HepG2 (cell line): ENCODE results near the gene PCSK2. TPM values are rescaled to one million over a fixed set of nuclear protein-coding genes. Genes with fewer than 3 reads are reported as not detected.

ENCODE experiments used
- ATAC-seq: fragments of 200-7000 bp; cut with Tn5 transposase; 3 replicates; pipeline ENCODE4 v1.9.1; 2020; ENCODE audit warnings: mild to moderate bottlenecking, moderate library complexity
- BruUV-seq: library from RNA; stranded (reverse); fragments of 400-500 nt; replicated peaks from 2 replicates; lab custom pipeline; 2021; lab: Mats Ljungman, UMichigan
- CTCF ChIA-PET: fragments of 300-600 bp; formaldehyde crosslinking; extraction: SDS; loops from one replicate; lab custom pipeline; 2021; ENCODE audit warnings: low total read pairs, inconsistent platforms, low intra/inter-chr PET ratio; lab: Yijun Ruan, JAX
- POLR2A ChIA-PET: fragments of 350-600 bp; sonication (Branson Sonifier 250); formaldehyde crosslinking; loops from one replicate; lab custom pipeline; 2020; ENCODE audit warnings: antibody characterized with exemption, inconsistent platforms; lab: Yijun Ruan, JAX
- DNase-seq: peaks from one replicate; pipeline ENCODE4 v3.0.0-alpha.2; 2015; ENCODE audit warnings: low spot score
- FAIRE-seq: peaks from 3 replicates; lab custom pipeline; 2011; peaks lifted over from hg19 to GRCh38; lab: Jason Lieb, UNC
- H2AFZ ChIP-seq: one replicate; pipeline ENCODE4 v1.6.1; 2011; ENCODE audit warnings: low read length, inconsistent platforms
- H3K27ac ChIP-seq: fragments of 300-600 bp; 3 replicates; pipeline ENCODE4 v1.8.0; 2011; ENCODE audit warnings: mixed run types, mild to moderate bottlenecking, mixed read lengths, low read length, inconsistent platforms; ENCODE audit not compliant: insufficient read depth; ENCODE audit errors: extremely low read length
- H3K27me3 ChIP-seq, 2 experiments: fragments of 200-600 bp in 1 of 2; 2 replicates in 1 of 2; 3 replicates in 1 of 2; pipeline versions ENCODE4 v1.6.0 to v1.8.0; 2011; ENCODE audit warnings: low read length in 2 of 2, mild to moderate bottlenecking in 2 of 2, moderate library complexity in 2 of 2, inconsistent platforms in 1 of 2; ENCODE audit not compliant: insufficient read depth in 2 of 2, control insufficient read depth in 1 of 2
- H3K36me3 ChIP-seq, 2 experiments: fragments of 200-600 bp in 1 of 2; replicated peaks in 1 of 2; 2 replicates in 1 of 2; 3 replicates in 1 of 2; pipeline versions ENCODE4 v1.5.1 to v1.8.0; 2011; ENCODE audit warnings: low read length in 2 of 2, inconsistent platforms in 1 of 2; ENCODE audit not compliant: insufficient read depth in 2 of 2, control insufficient read depth in 1 of 2
- H3K4me1 ChIP-seq: 2 replicates; pipeline ENCODE4 v1.5.1; 2012; ENCODE audit warnings: low read length, inconsistent platforms; ENCODE audit not compliant: insufficient read depth
- H3K4me2 ChIP-seq: 2 replicates; pipeline ENCODE4 v1.6.0; 2011; ENCODE audit warnings: low read depth, low read length, inconsistent platforms
- H3K4me3 ChIP-seq, 3 experiments: fragments of 200-600 bp in 1 of 3; sonication (generic), shearing (Covaris generic) in 1 of 3; replicated peaks in 1 of 3; 2 replicates each; pipeline ENCODE4 v1.5.1; 2011 to 2016; ENCODE audit warnings: low read length in 3 of 3, inconsistent platforms in 2 of 3, low read depth in 2 of 3, mild to moderate bottlenecking in 2 of 3, control low read depth in 1 of 3, mixed read lengths in 1 of 3; ENCODE audit not compliant: insufficient read depth in 1 of 3
- H3K79me2 ChIP-seq: one replicate; pipeline ENCODE4 v1.6.1; 2011; ENCODE audit warnings: low read length, inconsistent platforms; ENCODE audit not compliant: insufficient read depth
- H3K9ac ChIP-seq: 2 replicates; pipeline ENCODE4 v1.6.0; 2011; ENCODE audit warnings: mild to moderate bottlenecking, low read depth, low read length, inconsistent platforms; ENCODE audit not compliant: insufficient read depth
- H3K9me3 ChIP-seq: 2 replicates; pipeline ENCODE4 v1.5.1; 2012; ENCODE audit warnings: mild to moderate bottlenecking, low read length
- H4K20me1 ChIP-seq: 2 replicates; pipeline ENCODE4 v1.6.0; 2011; ENCODE audit warnings: inconsistent platforms, mild to moderate bottlenecking, low read length, moderate library complexity; ENCODE audit not compliant: insufficient read depth
- AGO1 ChIP-seq: fragments of 200-400 bp; formaldehyde crosslinking; IDR thresholded peaks from 2 replicates; pipeline ENCODE4 v1.6.1; 2017; ENCODE audit warnings: mild to moderate bottlenecking, low read depth, low read length, moderate library complexity; ENCODE audit not compliant: poor library complexity, severe bottlenecking
- ATF3 ChIP-seq: sonication (generic); formaldehyde crosslinking; IDR thresholded peaks from 2 replicates; pipeline ENCODE4 v1.4.0; 2020; ENCODE audit warnings: missing genetic modification reagents
- CBX2 ChIP-seq, 2 experiments: fragments of 200-600 bp in 1 of 2; sonication (generic); formaldehyde crosslinking in 1 of 2; IDR thresholded peaks; 2 replicates each; pipeline versions ENCODE4 v1.7.0 to v1.8.1; 2018 to 2022; ENCODE audit warnings: low read depth in 2 of 2, low read length in 1 of 2, mild to moderate bottlenecking in 1 of 2, missing genetic modification reagents in 1 of 2
- CENPT ChIP-seq: sonication (generic); formaldehyde crosslinking; IDR thresholded peaks from 2 replicates; pipeline ENCODE4 v1.8.0; 2022; ENCODE audit warnings: low read depth, mild to moderate bottlenecking, moderate library complexity, missing genetic modification reagents
- NAIF1 ChIP-seq: sonication (generic); formaldehyde crosslinking; IDR thresholded peaks from 2 replicates; pipeline ENCODE4 v1.5.0; 2020; ENCODE audit warnings: mild to moderate bottlenecking, missing genetic modification reagents, borderline replicate concordance
- POGK ChIP-seq: sonication (generic); formaldehyde crosslinking; conservative IDR thresholded peaks from 2 replicates; pipeline ENCODE4 v1.8.0; 2022; ENCODE audit warnings: mild to moderate bottlenecking, moderate library complexity, missing genetic modification reagents
- POLR2G ChIP-seq: fragments of 200-400 bp; formaldehyde crosslinking; IDR thresholded peaks from 2 replicates; pipeline ENCODE4 v1.6.1; 2018; ENCODE audit warnings: mild to moderate bottlenecking, low read depth, low read length, moderate library complexity
- PTBP1 ChIP-seq: fragments of 200-400 bp; formaldehyde crosslinking; IDR thresholded peaks from 2 replicates; pipeline ENCODE4 v1.6.1; 2018; ENCODE audit warnings: low read length, low read depth; ENCODE audit not compliant: poor library complexity, severe bottlenecking
- SAFB2 ChIP-seq: sonication (generic); formaldehyde crosslinking; IDR thresholded peaks from 2 replicates; pipeline ENCODE4 v1.5.1; 2020; ENCODE audit warnings: missing genetic modification reagents, low read depth, mild to moderate bottlenecking, borderline replicate concordance
- ZBTB21 ChIP-seq: sonication (generic); formaldehyde crosslinking; IDR thresholded peaks from 2 replicates; pipeline ENCODE4 v1.4.0; 2020; ENCODE audit warnings: missing genetic modification reagents
- ZBTB34 ChIP-seq: sonication (generic); formaldehyde crosslinking; IDR thresholded peaks from 2 replicates; pipeline ENCODE4 v1.8.0; 2022; ENCODE audit warnings: mild to moderate bottlenecking, missing genetic modification reagents
- ZNF101 ChIP-seq: sonication (generic); formaldehyde crosslinking; IDR thresholded peaks from 2 replicates; pipeline ENCODE4 v1.4.0; 2020; ENCODE audit warnings: mild to moderate bottlenecking, low read depth, missing genetic modification reagents, borderline replicate concordance
- ZNF619 ChIP-seq: sonication (generic); formaldehyde crosslinking; IDR thresholded peaks from 2 replicates; pipeline ENCODE4 v1.4.0; 2020; ENCODE audit warnings: mild to moderate bottlenecking, missing genetic modification reagents
- ZNF800 ChIP-seq: sonication (generic); formaldehyde crosslinking; IDR thresholded peaks from 2 replicates; pipeline ENCODE4 v1.4.0; 2020; ENCODE audit warnings: missing genetic modification reagents
- ZNF850 ChIP-seq: sonication (generic); formaldehyde crosslinking; conservative IDR thresholded peaks from 2 replicates; pipeline ENCODE4 v1.9.0; 2021; ENCODE audit warnings: mild to moderate bottlenecking, missing genetic modification reagents
- WGBS: methylation state at CpG from one replicate; pipeline ENCODE4 v1.1.6; 2017; ENCODE audit warnings: low lambda C conversion rate; 5-methylcytosine and 5-hydroxymethylcytosine counted together
- in situ Hi-C: cut with HindIII; loops from 2 replicates; pipeline ENCODE4 v1.10.0; 2017; ENCODE audit warnings: low pct_unique_long_range_greater_than_20kb; ENCODE audit not compliant: extremely low pct_ligation_motif_present
- intact Hi-C: fragments of 100-400 bp; cut with micrococcal nuclease; formaldehyde crosslinking; loops from one replicate; pipeline ENCODE4 v1.10.0; 2022; ENCODE audit not compliant: unreplicated experiment
- polyA plus RNA-seq, 8 experiments: library from polyadenylated mRNA; depleted of rRNA in 3 of 8; stranded (reverse) in 7 of 8; unstranded in 1 of 8; fragments of >200 nt; fragmentation: Illumina TruSeq in 4 of 8; extraction: Trizol in 4 of 8; gene quantifications; 2 replicates each; pipeline versions ENCODE4 v1.2.1 to v1.2.3, GENCODE V29; 2011 to 2016; ENCODE audit warnings: low read depth in 4 of 8, missing spikeins in 1 of 8, mixed read lengths in 1 of 8; ENCODE audit not compliant: insufficient read depth in 1 of 8
- total RNA-seq, 5 experiments: library from RNA; depleted of rRNA; stranded (reverse); fragments of >200 nt; fragmentation: Illumina TruSeq; extraction: Trizol; gene quantifications; 2 replicates each; pipeline ENCODE4 v1.2.3, GENCODE V29; 2016; ENCODE audit warnings: low read depth in 1 of 5

The PCSK2 gene
- total and polyA plus RNA-seq, 2 of the 13 experiments (the other 11 are each of a cell fraction or from before 2014, with no cell fraction given), result not detected

GRCh38 chr20:17530716-17531664 lies 304.1 kb downstream of the PCSK2 start, which contains the start of gene BFSP1:
Gene BFSP1, minus strand, starts transcription at chr20:17531379. Its CDS starts 50 bp downstream, at chr20:17531329.
- ChIA-PET POLR2A (interaction anchor here (0.8 to 1.4 kb wide), 5 partner anchors 39 to 757 kb away, joined by 3 to 4 read pairs (median 3); partner anchors contain the start of genes DSTN and ZNF133), CTCF (interaction anchor here (0.9 kb wide), 1 partner anchor 25 kb away, joined by 3 read pairs; no protein-coding TSS in a partner anchor)
- no peaks in the 10 kb centered on the region for H3K79me2 ChIP-seq
- intact Hi-C loops, result loop anchor here (1.0 to 5.0 kb wide), 2 partner anchors 26 to 466 kb away; no protein-coding TSS in a partner anchor
- H3K9ac ChIP-seq, result peak within 1 kb of the TSS; percentile 40
- H3K36me3 ChIP-seq, result no peaks in the 10 kb centered on the region
- no peak within 1 kb of the TSS for H3K27ac ChIP-seq
- ATAC-seq (peak; percentile 91), FAIRE-seq (no peak), DNase-seq (peak; percentile 55)
- H3K9me3 ChIP-seq, result no peaks in the 10 kb centered on the region
- H3K4me2 ChIP-seq, result peak within 1 kb of the TSS; percentile 73
- peak within 1 kb of the TSS; percentile 41 to 67 (median 49) for H3K4me3 ChIP-seq
- in situ Hi-C loops, result loop anchor here (10.0 kb wide), 1 partner anchor 404 kb away; no protein-coding TSS in a partner anchor
- H2AFZ ChIP-seq, result peak within 1 kb of the TSS; percentile 8
- peaks cover 0 to 10% of the 10 kb centered on the region in 2 experiments; a peak in 2 of 5 replicates for H3K27me3 ChIP-seq
- WGBS, result 43% methylated on average over 87 of the region's 111 CpGs
- no TSS peak for BruUV-seq
- H4K20me1 ChIP-seq, result no peaks in the 10 kb centered on the region; the same call in 1 of the 2 replicates
- peaks cover 27% of the 10 kb centered on the region for H3K4me1 ChIP-seq
- peak; percentile 58; the same call in 1 of the 2 replicates for TF ChIP-seq ZBTB34 (CRISPR knock-in tag)
- no peak for TF ChIP-seq ZNF101 (CRISPR knock-in tag)
- no peak for TF ChIP-seq NAIF1
- TF ChIP-seq PTBP1, result peak; percentile 90
- TF ChIP-seq AGO1, result peak; percentile 8
- TF ChIP-seq ZNF619 (CRISPR knock-in tag), result 0 out of 2 replicates have a peak, but pooled peaks have one; percentile 73
- no peak for TF ChIP-seq ZBTB21 (CRISPR knock-in tag)
- no peak for TF ChIP-seq CBX2 (IDR thresholded peaks at IDR 0.05; ENCODE audit: low read depth, low read length)
- TF ChIP-seq CBX2 (CRISPR knock-in tag; IDR thresholded peaks at IDR 0.05; ENCODE audit: low read depth), result peak; percentile 50; the same call in 1 of the 2 replicates
- peak; percentile 73 for TF ChIP-seq SAFB2
- TF ChIP-seq ZNF800, result peak; percentile 99
- no peak for TF ChIP-seq ZNF850 (CRISPR knock-in tag)
- TF ChIP-seq POLR2G, result peak; percentile 44; the same call in 1 of the 2 replicates
- peak; percentile 41; the same call in 1 of the 2 replicates for TF ChIP-seq ATF3
- peak; percentile 69; the same call in 1 of the 2 replicates for TF ChIP-seq CENPT
- peak; percentile 63 for TF ChIP-seq POGK (CRISPR knock-in tag)
